Fibroblast of peridontal ligament (primary cell): ENCODE results near the gene LCN10.

Experiments used
- DNase-seq: peaks from one replicate; pipeline ENCODE4 v3.0.0-alpha.2; 2010; ENCODE audit errors: extremely low read depth

The LCN10 gene

DNA sequence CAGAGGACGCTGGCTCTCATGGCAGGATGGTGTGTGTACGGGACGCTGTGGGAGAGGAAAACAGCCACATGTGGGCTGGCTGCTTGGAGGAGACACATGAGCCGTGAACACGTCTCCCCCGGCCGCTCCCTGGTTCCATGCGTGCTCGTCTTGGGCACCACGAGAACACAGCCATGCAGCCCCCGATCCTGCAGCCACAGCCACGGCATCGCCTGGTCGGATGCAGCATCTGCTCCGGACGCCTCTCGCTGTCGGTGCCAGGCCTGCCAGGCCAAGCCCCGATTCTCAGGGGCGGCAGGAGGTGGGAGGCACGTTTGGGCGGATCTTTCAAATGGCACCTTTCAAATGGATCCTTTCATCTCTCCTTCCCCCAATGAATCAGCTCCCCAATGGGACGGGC, 3.2 kb downstream of the LCN10 start:
- DNase-seq = no peak

DNA sequence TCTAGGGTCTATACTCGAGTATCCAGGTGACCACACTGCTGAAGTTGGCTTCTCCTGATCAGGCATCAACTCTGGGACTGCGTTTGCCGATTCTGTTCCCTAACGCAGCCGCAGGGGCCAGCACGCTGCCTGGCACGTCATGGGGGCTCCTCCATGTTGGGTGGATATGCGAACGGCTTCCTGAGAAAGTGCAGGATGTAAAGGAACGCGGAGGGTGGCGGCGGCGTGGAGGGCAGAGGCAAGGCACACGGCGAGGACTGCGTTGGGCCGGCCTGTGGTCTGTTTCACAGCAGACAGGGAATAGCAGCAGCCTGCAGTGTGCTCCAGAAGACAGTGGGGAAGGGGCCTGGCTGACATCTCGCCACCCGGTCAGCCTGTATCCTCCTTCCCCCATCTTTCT, 3.8 kb downstream of the LCN10 start:
- DNase-seq = no peak

DNA sequence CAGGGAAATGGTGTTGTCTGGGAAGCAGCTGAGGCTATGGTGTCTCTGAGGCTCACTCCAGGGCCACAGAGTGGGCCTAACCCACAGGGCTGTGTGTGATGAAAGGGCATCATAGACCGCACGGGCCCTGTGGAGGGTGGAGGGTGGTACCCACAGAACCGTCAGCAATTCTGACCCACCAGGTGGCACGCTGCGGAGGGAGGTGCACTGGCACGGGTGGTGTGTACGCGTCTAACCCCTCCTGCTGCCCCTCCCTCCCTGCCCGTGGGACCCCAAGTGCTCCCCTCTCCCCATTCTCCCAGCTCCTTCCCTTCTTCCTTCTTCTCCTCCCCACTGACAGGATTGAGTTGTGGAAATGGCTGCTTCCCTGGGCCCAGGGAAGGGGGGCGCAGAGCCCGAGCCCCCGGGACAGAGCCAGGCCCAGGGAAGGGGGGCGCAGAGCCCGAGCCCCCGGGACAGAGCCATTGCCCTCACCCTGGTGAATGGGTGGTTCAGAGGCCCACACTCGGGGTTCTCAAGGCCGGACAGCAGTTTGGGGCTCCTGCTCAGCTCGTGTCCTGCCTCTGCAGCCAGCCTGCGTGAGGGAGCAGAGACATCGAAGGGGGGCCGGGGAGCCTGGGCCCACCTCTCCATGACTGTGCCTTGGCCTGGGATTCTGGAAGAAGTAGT, 6.8 kb downstream of the LCN10 start:
- no peak for DNase-seq

DNA sequence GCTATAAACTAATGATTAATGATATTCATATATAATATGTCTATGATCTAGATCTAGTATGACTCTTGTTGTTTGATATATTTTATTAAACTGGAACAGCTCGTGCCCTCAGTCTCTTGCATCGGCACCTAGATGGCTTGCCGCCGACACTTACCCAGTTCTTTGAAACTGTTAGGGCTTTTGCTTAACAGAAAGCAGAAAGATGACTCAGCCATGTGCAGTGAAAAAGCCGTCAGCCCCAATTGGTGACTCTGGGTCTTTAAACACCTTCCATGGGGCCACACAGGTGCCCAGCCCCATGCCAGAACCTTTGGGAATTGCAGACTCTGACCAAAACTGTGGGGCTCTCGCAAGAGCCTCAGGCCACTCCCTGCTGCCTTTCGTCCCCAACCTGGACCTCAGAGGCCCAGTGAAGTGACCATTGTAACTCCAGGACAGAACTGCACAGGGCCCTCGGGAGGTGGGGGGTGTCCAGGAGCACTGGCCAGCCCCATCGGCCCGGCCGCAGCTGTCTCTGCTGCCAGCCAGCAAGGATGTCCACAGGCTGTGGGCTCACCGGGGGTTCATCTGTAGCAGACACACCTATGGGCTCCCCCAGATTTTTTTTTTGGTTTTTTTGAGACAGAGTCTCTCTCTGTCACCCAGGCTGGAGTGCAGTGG, 7.8 kb downstream of the LCN10 start:
- no peak for DNase-seq

DNA sequence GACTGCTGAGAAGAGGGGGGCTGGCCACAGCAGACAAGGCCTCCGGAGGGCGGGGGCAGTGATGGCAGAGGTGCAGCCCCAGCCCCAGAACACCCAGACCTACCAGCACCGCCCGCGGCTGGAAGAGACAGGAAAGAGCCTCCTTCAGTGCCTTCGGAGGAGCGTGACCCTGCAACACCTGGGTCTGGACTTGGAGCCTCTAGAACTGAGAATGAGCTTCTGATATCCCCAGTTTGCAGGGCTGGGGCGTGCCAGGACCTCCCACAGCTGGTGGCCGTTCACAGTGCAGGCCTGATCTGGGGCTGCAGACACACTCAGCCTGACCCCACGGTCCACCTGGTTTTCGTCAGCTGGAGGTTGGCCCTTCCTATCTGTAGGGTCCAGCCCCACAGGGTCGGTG, 9.1 kb downstream of the LCN10 start:
- no peak for DNase-seq

DNA sequence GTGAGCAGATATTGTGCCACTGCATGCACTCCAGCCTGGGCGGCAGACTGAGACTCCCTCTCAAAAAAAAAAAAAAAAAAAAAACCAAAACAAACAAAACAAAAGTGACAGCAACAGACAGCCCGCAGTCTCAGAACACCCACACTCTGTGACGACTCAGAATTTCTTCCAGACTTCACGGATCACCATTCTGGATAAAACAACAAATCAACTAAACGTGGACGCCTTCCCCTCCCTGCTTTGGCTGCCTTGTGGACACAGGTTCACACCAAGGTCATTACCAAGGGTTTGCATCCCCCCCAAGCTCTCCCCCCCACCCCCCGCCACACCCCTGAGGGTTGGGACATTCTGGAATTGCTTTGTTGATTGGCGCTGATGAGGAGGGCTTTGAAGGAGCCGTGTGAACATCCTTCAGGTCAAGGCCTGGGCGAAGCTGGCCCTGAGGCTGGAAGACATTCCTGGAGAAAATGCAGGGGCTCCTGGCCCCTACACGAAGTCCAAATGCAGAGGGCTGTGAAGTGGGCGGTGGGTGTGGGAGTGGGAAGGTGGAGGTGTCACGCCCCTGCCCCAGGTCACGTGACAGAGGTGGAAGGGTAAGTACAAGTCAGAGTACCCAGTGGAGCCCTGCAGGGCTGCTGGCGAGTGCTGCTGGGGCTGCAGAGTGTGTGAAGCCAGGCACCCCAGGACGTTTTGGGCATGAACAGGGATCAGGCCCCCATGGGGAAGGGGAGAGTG, 10.1 kb downstream of the LCN10 start:
- no peak for DNase-seq

DNA sequence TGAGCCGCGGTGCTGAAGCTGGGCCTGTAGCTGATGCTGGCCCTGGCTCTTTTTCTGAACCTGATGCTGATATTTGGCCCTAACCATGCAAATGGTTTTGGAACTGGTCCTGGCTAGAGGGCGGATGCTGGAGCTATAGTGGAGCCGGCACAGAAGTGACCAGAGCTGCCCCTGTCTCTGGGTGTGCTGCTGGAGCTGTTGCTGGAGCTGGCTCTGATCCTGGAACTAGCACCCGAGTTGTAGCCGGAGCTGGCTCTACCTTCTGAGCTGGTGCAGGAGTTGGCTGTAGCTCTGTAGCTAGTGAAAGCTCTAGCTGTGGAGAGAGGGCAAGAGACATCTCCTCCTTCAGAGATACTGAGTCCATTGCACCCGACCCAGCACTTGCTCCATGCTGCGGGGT, 12.8 kb downstream of the LCN10 start:
- no peak for DNase-seq

DNA sequence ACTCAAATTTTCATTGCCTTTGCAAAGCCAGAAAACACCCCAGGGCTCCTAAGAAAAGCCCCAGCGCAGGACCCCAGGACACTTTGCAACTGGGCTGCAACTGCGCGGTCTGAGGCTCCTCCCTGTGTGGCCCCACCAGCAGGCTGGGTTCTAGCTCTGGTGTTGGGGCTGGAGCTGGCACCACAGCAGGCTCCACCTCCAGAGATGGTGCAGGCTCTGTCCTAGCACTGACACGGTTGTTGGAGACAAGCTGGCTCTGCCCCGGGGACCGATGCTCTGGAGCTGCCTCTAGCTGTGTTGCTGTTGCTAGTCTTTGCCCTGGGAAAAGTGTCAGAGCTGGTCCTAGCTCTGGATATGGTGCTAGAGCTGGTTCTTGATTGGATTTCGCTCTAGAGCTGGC, 13.6 kb downstream of the LCN10 start:
- DNase-seq = no peak

DNA sequence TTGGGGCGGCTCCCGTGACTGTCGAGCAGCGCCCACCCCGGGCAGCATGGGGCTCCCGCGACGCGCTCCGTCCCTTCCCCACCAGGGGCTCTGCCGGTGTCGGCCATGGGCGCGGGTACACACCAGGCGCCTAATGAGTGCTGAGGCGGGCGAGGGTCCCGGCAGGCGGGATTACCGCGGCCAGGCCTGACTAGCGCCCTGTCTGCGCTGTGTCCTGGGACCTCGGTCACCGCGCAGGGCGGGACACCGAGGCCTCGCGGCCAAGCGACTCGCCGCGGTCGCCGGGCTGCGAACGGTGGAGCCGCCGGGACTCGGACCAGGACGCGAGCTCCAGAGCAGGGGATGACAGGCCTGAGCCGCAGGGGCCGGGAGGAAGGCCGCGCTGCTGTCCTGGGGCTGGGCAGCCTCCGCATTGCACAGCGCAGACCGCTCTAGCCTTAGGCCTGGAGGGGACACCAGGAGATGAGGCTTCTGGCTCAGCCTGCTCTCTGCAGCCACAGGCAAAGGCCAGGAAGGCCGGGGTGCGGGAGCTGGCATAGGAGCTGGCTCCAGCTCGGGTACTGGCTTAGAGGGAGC, 14.1 kb downstream of the LCN10 start:
- peak; percentile 20 for DNase-seq

DNA sequence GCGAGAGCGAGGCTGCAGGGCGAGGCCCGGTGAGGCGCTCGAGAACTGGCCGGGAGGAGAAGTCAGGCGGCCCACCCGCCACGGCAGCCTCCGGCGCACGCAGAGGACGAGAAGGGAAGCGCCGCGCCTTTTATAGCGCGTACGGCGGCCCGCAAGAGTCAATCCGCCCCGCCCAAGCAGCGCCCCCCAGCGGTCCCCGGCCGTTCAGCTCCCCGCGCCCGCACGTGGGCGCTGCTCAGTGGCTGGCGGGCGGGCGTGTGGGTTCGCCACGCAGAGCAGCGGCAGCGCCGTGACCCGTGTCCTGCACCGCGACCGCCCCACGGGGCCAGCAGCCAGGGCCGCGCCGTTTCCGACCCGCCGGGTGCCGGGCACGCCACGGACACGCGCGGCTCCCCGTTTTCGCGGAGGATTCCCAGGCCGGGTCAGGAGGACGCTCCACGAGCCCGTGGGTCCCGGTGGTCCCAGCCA, 14.6 kb downstream of the LCN10 start:
- peak; percentile 85 for DNase-seq

DNA sequence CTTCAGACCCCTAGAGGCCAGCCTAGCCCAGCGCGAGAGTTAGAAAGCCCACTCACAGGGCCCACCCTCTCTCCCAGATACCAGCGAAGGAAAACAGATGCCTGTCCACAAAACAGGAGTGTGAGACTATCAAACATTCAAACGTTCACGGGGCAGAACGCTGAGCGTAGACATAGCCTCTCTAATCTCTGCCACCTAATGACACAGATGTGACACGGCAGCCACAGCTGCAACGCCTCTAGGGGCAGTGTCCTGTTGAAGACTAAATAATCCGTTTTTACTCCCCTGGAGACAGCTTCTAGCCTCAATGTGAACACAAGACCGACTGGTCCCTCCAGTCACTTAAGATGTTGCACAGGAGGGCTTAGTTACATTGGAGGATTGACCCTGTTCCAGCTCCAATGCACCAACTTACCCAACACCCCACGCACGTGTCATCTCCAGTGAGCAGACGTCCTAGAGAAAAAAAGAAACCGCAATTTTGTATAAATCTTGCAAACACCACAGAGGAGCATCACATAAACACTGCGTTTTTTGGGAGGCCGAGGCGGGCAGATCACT, 16.0 kb downstream of the LCN10 start:
- peak; percentile 37 for DNase-seq

DNA sequence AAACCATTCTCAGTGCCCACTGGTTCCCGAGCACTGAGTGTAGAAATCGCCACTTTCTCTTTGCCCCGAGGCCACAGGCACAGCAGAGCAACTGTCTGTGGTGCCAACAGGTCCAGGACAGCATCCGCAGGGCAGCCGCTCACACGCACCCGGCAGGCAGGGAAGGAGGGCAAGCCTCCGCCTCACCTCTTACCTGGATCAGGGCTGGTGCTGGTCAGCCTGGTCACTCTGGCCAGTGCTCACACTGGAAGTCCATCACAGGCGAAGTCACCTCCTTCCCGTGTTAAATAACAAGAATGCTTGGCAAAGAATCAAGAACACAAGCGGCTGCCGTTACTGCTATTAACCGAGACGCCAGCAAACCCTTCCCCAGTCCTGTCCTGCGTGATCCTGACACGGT, 16.6 kb downstream of the LCN10 start:
- DNase-seq = no peak

DNA sequence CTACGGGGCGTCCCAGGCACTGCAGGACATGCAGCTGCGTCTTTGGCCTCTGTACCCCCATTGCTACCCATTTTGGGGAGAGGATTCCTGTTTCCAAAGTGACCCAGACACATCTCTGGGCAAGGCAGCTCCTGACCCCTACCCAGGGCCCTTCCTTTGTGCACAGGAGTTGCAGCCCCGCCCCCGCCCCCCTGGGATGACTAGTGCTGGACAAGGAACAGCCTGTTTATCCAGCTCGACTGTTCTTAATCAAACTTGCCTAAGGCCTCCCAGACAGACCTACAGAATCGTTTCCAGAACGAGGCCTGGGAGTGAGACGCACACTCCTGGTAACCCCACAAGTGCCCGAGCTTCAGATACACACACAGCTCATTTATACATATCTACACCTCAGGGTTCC, 17.1 kb downstream of the LCN10 start:
- DNase-seq = peak; percentile 49

DNA sequence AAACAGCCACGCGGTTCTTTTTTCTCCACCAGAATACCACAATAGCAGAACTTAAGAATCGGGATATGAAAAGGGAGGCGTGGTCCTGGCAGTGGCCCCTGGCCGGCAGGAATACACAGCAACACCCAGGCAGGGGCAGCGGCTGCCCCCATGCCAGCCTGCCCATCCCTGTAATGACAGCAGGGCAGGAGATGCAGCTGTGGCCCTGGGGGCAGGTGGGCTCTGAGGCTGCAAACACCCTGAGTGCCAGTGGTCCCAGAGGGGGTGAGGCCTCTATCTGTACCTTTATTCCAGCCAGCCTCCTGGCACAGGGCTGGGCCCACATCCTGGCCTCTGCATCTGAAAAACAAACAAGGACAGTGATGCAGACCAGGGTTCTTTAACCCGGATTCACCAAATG, 18.0 kb downstream of the LCN10 start:
- DNase-seq = no peak

DNA sequence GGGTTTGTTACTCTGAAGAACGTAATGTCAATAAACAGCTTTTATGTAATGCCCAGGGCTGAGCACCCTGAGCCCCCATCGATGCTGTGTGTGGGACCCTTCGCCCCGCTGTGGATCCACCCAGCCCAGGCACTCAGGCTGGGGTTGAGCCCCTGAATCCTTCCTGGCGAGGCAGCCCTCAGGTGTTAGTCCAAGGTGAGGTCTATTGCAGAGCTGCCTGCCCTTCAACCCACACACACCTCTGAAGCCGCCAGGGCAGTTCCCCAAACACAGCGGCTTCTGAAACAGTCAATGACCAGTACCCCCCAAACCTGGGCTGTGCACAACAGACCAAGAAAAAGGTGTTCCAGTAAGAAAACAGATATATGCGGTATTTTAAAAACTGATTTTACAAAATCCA, 18.8 kb downstream of the LCN10 start:
- no peak for DNase-seq

DNA sequence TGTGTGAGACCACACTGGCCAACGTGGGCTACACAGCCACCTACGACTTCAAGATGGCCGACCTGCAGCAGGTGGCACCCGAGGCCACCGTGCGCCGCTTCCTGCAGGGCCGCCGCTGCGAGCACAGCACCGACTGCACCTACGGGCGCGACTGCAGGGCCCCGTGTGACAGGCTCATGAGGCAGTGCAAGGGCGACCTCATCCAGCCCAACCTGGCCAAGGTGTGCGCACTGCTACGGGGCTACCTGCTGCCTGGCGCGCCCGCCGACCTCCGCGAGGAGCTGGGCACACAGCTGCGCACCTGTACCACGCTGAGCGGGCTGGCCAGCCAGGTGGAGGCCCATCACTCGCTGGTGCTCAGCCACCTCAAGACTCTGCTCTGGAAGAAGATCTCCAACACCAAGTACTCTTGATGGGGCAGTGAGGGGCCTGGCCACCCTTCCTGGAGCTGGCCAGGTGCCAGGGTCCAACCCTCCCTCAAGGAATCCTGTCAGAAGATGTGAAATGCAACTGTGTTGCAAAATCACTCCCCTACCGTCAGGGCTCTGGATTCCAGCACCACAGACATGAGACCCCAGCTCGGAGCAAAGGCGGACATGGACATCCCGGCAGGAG, 19.3 kb downstream of the LCN10 start:
- DNase-seq = no peak

DNA sequence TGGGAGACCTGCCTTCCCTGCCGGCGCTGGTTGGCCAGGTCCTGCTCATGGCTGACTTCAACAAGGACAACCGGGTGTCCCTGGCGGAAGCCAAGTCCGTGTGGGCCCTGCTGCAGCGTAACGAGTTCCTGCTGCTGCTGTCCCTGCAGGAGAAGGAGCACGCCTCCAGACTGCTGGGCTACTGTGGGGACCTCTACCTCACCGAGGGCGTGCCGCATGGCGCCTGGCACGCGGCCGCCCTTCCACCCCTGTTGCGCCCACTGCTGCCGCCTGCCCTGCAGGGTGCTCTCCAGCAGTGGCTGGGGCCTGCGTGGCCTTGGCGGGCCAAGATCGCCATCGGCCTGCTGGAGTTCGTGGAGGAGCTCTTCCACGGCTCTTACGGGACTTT, 19.8 kb downstream of the LCN10 start:
- DNase-seq = no peak

DNA sequence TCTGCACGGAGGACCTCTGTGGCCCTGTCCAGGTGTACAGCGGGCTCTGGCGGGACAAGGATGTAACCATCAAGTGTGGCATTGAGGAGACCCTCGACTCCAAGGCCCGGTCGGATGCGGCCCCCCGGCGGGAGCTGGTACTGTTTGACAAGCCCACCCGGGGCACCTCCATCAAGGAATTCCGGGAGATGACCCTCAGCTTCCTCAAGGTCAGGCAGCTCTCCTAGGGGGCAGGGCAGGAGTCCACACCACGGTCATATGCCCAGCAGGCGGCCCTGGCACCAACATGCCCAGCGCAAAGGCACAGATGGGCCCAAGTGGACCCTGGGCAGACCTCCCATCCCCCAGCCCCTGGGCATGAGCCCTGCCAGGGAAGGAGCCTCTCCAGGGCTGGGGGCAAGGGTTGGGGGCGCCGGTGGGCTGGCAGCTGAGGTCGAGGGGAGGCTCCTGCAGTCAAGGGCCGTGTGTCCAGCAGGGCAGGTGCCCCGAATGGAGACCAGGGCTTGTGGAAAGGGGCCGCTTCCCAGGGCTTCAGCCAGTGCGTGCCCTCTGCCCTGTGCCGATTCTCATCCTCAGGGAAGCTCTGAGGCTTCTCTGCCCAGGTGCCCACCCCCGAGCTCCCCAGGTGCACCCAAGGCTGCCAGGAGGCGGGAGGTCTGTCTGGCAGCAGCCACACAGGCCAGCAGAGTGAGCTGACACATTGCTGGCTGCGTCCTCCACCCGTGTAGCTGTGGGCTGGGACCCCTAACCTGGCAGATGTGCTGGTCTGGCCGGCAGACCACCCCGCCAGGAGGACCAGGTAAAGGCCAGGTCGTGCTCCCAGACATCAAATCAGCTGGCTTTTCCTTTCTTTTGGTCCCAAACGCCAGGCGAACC, 20.4 kb downstream of the LCN10 start:
- DNase-seq = no peak

DNA sequence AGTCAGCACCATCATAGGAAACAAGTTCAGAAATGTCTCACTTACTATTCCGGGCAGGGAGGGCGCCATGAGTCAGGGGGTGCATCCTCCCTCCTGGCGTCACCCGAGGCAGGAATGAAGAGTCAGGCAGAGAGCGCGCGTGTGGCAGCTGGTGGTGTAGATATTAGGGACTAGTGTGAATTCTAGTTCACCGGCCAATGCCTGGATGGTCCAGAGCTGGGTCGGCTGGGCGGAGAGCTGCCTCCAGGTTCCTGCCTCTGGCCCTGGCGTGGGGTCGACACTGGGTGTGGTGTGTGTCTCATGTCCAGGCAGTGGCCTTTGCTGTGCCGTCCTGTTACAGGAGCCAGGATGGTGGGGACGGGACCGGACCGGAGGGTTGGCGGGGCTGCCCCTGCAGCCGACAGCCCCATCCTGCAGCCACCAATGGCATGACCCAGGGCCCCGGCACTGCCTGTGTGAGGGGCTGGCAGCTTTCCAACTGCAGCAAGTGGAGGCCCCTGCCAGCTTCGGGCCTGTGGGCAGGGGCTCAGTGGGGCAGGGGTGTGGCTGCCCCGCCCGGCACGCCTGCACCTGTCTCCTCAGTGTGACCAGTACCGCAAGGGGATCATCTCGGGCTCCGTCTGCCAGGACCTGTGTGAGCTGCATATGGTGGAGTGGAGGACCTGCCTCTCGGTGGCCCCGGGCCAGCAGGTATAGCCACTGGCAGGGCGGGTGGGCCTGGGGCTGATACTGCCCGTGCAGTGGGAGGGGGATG, 21.2 kb downstream of the LCN10 start:
- no peak for DNase-seq

DNA sequence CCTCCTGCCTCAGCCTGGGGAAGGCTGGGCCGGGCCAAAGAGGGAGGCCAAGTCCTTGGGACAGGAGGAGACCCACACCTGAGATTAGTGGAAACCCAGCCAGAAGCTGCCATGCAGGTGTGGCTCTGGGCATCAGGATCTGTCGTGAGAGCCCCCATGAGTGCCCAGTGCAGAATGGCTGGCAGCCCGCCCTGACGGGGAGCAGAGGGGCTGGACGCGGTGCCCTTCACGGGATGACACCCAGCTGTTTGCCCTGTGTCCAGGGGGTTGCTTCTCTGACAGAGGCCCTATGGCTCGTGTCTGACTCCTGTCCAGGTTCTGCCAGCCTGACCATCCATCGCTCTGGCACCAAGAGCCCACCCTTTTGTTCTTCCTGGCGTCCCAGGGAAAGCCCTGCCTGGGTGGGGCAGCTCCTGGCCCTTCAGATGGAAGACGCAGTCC, 21.8 kb downstream of the LCN10 start:
- no peak for DNase-seq
